Endothelial cell of umbilical vein (primary cell): ENCODE data around the gene KRTAP10-6. TPM values are rescaled to one million over a fixed set of nuclear protein-coding genes. Genes with fewer than 3 reads are reported as not detected.

Experiments used
- BruUV-seq: library from RNA; stranded (reverse); fragments of 400-500 nt; replicated peaks from 2 replicates; lab custom pipeline; 2021; lab: Mats Ljungman, UMichigan
- CTCF ChIA-PET: fragments of 300-600, 350-600 bp; sonication (Branson Sonifier 250); formaldehyde crosslinking; loops from one replicate; lab custom pipeline; 2021; ENCODE audit warnings: antibody characterized with exemption, inconsistent platforms; lab: Charles Lee
- POLR2A ChIA-PET: fragments of 300-600, 350-600 bp; sonication (Branson Sonifier 250); formaldehyde crosslinking; loops from one replicate; lab custom pipeline; 2021; ENCODE audit warnings: antibody characterized with exemption, inconsistent platforms; lab: Charles Lee
- DNase-seq: peaks from one replicate; pipeline ENCODE4 v3.0.0-alpha.2; 2011; ENCODE audit warnings: low read depth, low spot score
- FAIRE-seq: peaks from 2 replicates; lab custom pipeline; 2011; peaks lifted over from hg19 to GRCh38; lab: Jason Lieb, UNC
- H2AFZ ChIP-seq: 2 replicates; pipeline ENCODE4 v1.6.0; 2012; ENCODE audit warnings: low read depth, low read length, control low read depth, inconsistent platforms
- H3K27ac ChIP-seq: 2 replicates; pipeline ENCODE4 v1.5.1; 2011; ENCODE audit warnings: low read depth, mild to moderate bottlenecking, control low read depth, low read length, moderate library complexity; ENCODE audit not compliant: insufficient read depth
- H3K27me3 ChIP-seq, 2 experiments: 2 replicates each; pipeline versions ENCODE4 v1.6.0 to v1.6.1; 2011; ENCODE audit warnings: low read length in 2 of 2, mixed read lengths in 1 of 2; ENCODE audit not compliant: control insufficient read depth in 2 of 2, insufficient read depth in 2 of 2
- H3K36me3 ChIP-seq, 2 experiments: 2 replicates in 1 of 2; 3 replicates in 1 of 2; pipeline ENCODE4 v1.5.1; 2011; ENCODE audit warnings: low read length in 2 of 2, mild to moderate bottlenecking in 1 of 2, moderate library complexity in 1 of 2; ENCODE audit not compliant: control insufficient read depth in 2 of 2, insufficient read depth in 2 of 2; ENCODE audit errors: extremely low read depth in 1 of 2
- H3K4me1 ChIP-seq: 3 replicates; pipeline ENCODE4 v1.5.1; 2011; ENCODE audit warnings: mild to moderate bottlenecking, low read length; ENCODE audit not compliant: control insufficient read depth, insufficient read depth; ENCODE audit errors: extremely low read depth
- H3K4me2 ChIP-seq: 2 replicates; pipeline ENCODE4 v1.6.1; 2011; ENCODE audit warnings: low read length, control low read depth, mixed read lengths; ENCODE audit not compliant: insufficient read depth
- H3K4me3 ChIP-seq, 3 experiments: fragments of 200-600 bp in 1 of 3; sonication (generic), shearing (Covaris generic) in 1 of 3; replicated peaks in 1 of 3; 2 replicates each; pipeline ENCODE4 v1.5.1; 2011 to 2016; ENCODE audit warnings: control low read depth in 3 of 3, low read length in 3 of 3, mild to moderate bottlenecking in 2 of 3, inconsistent platforms in 1 of 3, low read depth in 1 of 3, moderate library complexity in 1 of 3; ENCODE audit not compliant: insufficient read depth in 1 of 3
- H3K79me2 ChIP-seq: 2 replicates; pipeline ENCODE4 v1.6.0; 2012; ENCODE audit warnings: low read length, inconsistent platforms; ENCODE audit not compliant: control insufficient read depth, insufficient read depth
- H3K9ac ChIP-seq: replicated peaks from 2 replicates; pipeline ENCODE3; 2011; ENCODE audit warnings: low read length, control low read depth; ENCODE audit not compliant: insufficient read depth; ENCODE audit errors: extremely low read depth
- H3K9me1 ChIP-seq: replicated peaks from 3 replicates; pipeline ENCODE4 v1.6.0; 2011; ENCODE audit warnings: mild to moderate bottlenecking, low read length; ENCODE audit not compliant: control insufficient read depth, insufficient read depth; ENCODE audit errors: extremely low read depth
- H3K9me3 ChIP-seq: replicated peaks from 2 replicates; pipeline ENCODE4 v1.5.1; 2012; ENCODE audit warnings: low read length, inconsistent platforms; ENCODE audit not compliant: control insufficient read depth, insufficient read depth
- H4K20me1 ChIP-seq: replicated peaks from 2 replicates; pipeline ENCODE3; 2011; ENCODE audit warnings: mild to moderate bottlenecking, low read length; ENCODE audit not compliant: control insufficient read depth, insufficient read depth; ENCODE audit errors: extremely low read depth
- EZH2 ChIP-seq: IDR thresholded peaks from 2 replicates; pipeline ENCODE4 v1.6.1; 2012; ENCODE audit warnings: borderline replicate concordance, low read depth, mild to moderate bottlenecking, moderate library complexity, low read length, inconsistent platforms; ENCODE audit not compliant: severe bottlenecking
- FOS ChIP-seq: IDR thresholded peaks from 2 replicates; pipeline ENCODE4 v1.6.1; 2011; ENCODE audit warnings: mild to moderate bottlenecking, low read length, moderate library complexity, borderline replicate concordance; ENCODE audit not compliant: insufficient read depth
- GATA2 ChIP-seq: IDR thresholded peaks from 2 replicates; pipeline ENCODE4 v1.7.0; 2011; ENCODE audit warnings: low read depth, mild to moderate bottlenecking, moderate library complexity, mixed read lengths, low read length; ENCODE audit not compliant: insufficient read length, insufficient read depth
- JUN ChIP-seq: IDR thresholded peaks from 2 replicates; pipeline ENCODE4 v1.6.1; 2011; ENCODE audit warnings: borderline replicate concordance, low read depth; ENCODE audit not compliant: insufficient read length, insufficient read depth
- MYC ChIP-seq: IDR thresholded peaks from one replicate; pipeline ENCODE4 v1.6.1; 2011; ENCODE audit warnings: mild to moderate bottlenecking, low read depth, low read length
- POLR2A ChIP-seq: IDR thresholded peaks from 2 replicates; pipeline ENCODE4 v1.6.1; 2012; ENCODE audit warnings: low read depth, mild to moderate bottlenecking, control low read depth, low read length
- POLR2AphosphoS5 ChIP-seq: IDR thresholded peaks from 2 replicates; pipeline ENCODE4 v1.6.1; 2012; ENCODE audit warnings: low read depth, mild to moderate bottlenecking, control low read depth, low read length, moderate library complexity; ENCODE audit not compliant: insufficient read depth
- dilution Hi-C: fragments of 300-500 bp; cut with MboI; formaldehyde crosslinking; loops from one replicate; pipeline ENCODE4 v1.15.0; 2019; ENCODE audit warnings: low sequenced_read_pairs; ENCODE audit not compliant: extremely low pct_ligation_motif_present
- intact Hi-C: fragments of 100-400 bp; cut with micrococcal nuclease; formaldehyde crosslinking; loops from one replicate; pipeline ENCODE4 v1.10.0; 2022
- polyA plus RNA-seq, 4 experiments: library from polyadenylated mRNA; depleted of rRNA in 3 of 4; stranded (reverse) in 3 of 4; unstranded in 1 of 4; fragments of >200 nt; gene quantifications; 2 replicates each; pipeline versions ENCODE4 v1.2.1 to v1.2.3, GENCODE V29; 2011 to 2012; ENCODE audit warnings: missing spikeins in 1 of 4
- total RNA-seq: library from RNA; stranded (reverse); gene quantifications from 2 replicates; pipeline ENCODE4 v1.2.3, GENCODE V29; 2021
- TF ChIP-seq, protein P1 (sequence below): IDR thresholded peaks from 2 replicates; pipeline ENCODE4 v1.6.1; 2011; ENCODE audit not compliant: insufficient read depth, insufficient read length
- TF ChIP-seq, protein P2 (sequence below), 2 donors: IDR thresholded peaks; 1 replicate in 1 of 2; 2 replicates in 1 of 2; pipeline ENCODE4 v1.5.1; 2011; ENCODE audit warnings: low read length in 2 of 2, mild to moderate bottlenecking in 2 of 2, moderate library complexity in 2 of 2, control low read depth in 1 of 2, inconsistent platforms in 1 of 2, low read depth in 1 of 2; ENCODE audit not compliant: insufficient read depth in 1 of 2; ENCODE audit errors: extremely low read depth in 1 of 2

KRTAP10-6 gene
- total and polyA plus RNA-seq, 2 donors (not counting 3 experiments of a cell fraction or from before 2014, with no cell fraction given) = not detected

DNA sequence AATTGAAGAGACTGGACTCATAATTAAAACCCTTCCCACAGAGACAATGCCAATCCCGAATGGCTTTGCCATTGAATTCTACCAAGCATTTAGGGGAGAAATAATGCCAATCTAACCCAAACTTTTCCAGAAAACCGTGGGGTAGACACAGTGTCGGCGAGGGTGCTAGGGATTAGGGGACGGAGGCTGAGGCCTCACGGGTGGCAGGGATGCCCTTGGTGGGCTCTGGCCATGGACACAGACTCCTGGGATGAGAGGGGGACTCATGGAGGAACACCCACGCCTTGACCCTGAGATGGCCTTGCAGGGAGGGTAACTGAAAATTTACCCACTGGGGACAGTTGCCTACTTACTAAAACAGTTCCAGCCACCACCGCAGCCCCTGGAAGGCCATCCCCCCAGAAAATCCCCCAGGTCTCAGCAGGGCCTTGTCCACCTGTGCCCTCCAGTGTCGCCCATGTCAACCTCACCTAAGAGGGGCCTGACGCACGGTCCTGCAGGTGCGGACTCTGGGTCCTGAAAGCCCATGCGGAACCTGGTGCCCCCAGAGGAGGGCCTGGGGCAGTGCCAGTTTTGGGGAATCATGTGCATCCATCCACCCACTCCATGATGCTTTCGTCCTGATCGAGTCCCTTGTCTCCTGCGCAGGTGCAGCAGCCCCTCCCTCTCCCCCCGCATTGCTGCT is 13.8 kb downstream of the KRTAP10-6 start:
- H3K36me3 ChIP-seq = no peaks in the 10 kb centered on the region
- H3K4me3 ChIP-seq = no peak overlapping the region
- DNase-seq = no peak
- H3K79me2 ChIP-seq = no peaks in the 10 kb centered on the region
- no peak overlapping the region for H3K4me2 ChIP-seq
- BruUV-seq = no TSS peak
- dilution Hi-C loops (no loop called here), intact Hi-C loops (no loop called here)
- no peaks in the 10 kb centered on the region for H3K9me1 ChIP-seq
- H4K20me1 ChIP-seq = no peaks in the 10 kb centered on the region
- FAIRE-seq = no peak
- H3K9me3 ChIP-seq = no peaks in the 10 kb centered on the region
- H3K27me3 ChIP-seq = no peaks in the 10 kb centered on the region
- TF ChIP-seq JUN (no peak), FOS (no peak), GATA2 (no peak), POLR2A (no peak), EZH2 (no peak), POLR2AphosphoS5 (no peak), MYC (no peak)
- TF ChIP-seq, protein P1, sequence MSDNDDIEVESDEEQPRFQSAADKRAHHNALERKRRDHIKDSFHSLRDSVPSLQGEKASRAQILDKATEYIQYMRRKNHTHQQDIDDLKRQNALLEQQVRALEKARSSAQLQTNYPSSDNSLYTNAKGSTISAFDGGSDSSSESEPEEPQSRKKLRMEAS = no peak
- TF ChIP-seq, protein P2, sequence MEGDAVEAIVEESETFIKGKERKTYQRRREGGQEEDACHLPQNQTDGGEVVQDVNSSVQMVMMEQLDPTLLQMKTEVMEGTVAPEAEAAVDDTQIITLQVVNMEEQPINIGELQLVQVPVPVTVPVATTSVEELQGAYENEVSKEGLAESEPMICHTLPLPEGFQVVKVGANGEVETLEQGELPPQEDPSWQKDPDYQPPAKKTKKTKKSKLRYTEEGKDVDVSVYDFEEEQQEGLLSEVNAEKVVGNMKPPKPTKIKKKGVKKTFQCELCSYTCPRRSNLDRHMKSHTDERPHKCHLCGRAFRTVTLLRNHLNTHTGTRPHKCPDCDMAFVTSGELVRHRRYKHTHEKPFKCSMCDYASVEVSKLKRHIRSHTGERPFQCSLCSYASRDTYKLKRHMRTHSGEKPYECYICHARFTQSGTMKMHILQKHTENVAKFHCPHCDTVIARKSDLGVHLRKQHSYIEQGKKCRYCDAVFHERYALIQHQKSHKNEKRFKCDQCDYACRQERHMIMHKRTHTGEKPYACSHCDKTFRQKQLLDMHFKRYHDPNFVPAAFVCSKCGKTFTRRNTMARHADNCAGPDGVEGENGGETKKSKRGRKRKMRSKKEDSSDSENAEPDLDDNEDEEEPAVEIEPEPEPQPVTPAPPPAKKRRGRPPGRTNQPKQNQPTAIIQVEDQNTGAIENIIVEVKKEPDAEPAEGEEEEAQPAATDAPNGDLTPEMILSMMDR (IDR thresholded peaks at IDR 0.05; ENCODE audit: extremely low read depth in 1 of 2, insufficient read depth in 1 of 2, low read depth in 1 of 2, low read length in 2 of 2) = no peak
- H3K9ac ChIP-seq = no peak overlapping the region
- no peak overlapping the region for H3K27ac ChIP-seq
- ChIA-PET POLR2A (no interaction called here), CTCF (no interaction called here)
- no peak overlapping the region for H2AFZ ChIP-seq
- no peaks in the 10 kb centered on the region for H3K4me1 ChIP-seq
